ENCODE data around the gene RBPJL. TPM values are rescaled to one million over a fixed set of nuclear protein-coding genes. Genes with fewer than 3 reads are reported as not detected.

The RBPJL gene
- total RNA-seq, 1 experiment from 2014 or later, result 0.85 TPM

- TF ChIP-seq GABPB1 (CRISPR knock-in tag; IDR thresholded peaks at IDR 0.05) (peak; percentile 23; the same call in 1 of the 2 replicates), TP53 (CRISPR knock-in tag; IDR thresholded peaks at IDR 0.05) (peak; percentile 75), ZNF423 (CRISPR knock-in tag; IDR thresholded peaks at IDR 0.05) (no peak), ARID4B (CRISPR knock-in tag; IDR thresholded peaks at IDR 0.05; ENCODE audit: borderline replicate concordance) (peak; percentile 88; the same call in 1 of the 2 replicates), FOXP4 (CRISPR knock-in tag; IDR thresholded peaks at IDR 0.05) (peak; percentile 91), RORB (CRISPR knock-in tag; IDR thresholded peaks at IDR 0.05) (no peak), MAX (CRISPR knock-in tag; IDR thresholded peaks at IDR 0.05) (peak; percentile 98), ZNF416 (CRISPR knock-in tag; IDR thresholded peaks at IDR 0.05) (no peak), HMGA2 (CRISPR knock-in tag; IDR thresholded peaks at IDR 0.05) (no peak), NR2C2 (CRISPR knock-in tag; IDR thresholded peaks at IDR 0.05) (peak; percentile 50; the same call in 1 of the 2 replicates), PREB (CRISPR knock-in tag; IDR thresholded peaks at IDR 0.05; ENCODE audit: borderline replicate concordance) (peak; percentile 89; the same call in 1 of the 2 replicates), NFE2L1 (CRISPR knock-in tag; IDR thresholded peaks at IDR 0.05) (peak; percentile 88; the same call in 1 of the 2 replicates), SOX15 (CRISPR knock-in tag; IDR thresholded peaks at IDR 0.05) (no peak), FOXP1 (CRISPR knock-in tag; IDR thresholded peaks at IDR 0.05; ENCODE audit: borderline replicate concordance) (peak; percentile 95)
Measured at GRCh38 chr20:45293041-45294002, 13.3 kb upstream of the RBPJL start (continued).

GRCh38 chr20:45294003-45294368, 12.7 kb upstream of the RBPJL start:
- H3K4me1 Mint-ChIP-seq, result peaks cover 7% of the 10 kb centered on the region; the same call in 1 of the 2 replicates
- no peak for TF ChIP-seq ATF3 (CRISPR knock-in tag; conservative IDR thresholded peaks at IDR 0.05)

More at GRCh38 chr20:45294003-45294368, 12.7 kb upstream of the RBPJL start:
- DNase-seq (ENCODE audit: low spot score) (no peak), ATAC-seq (no peak)
- Mint-ChIP-seq H3K36me3 (peaks cover 15% of the 10 kb centered on the region), H3K4me3 (peak overlapping the region; percentile 52; the same call in 1 of the 2 replicates), H3K9me3 (peaks cover 13% of the 10 kb centered on the region), H3K27me3 (ENCODE audit: low read depth) (peaks cover 61% of the 10 kb centered on the region), H3K27ac (no peak overlapping the region)
- POLR2A ChIA-PET, result interaction anchor here (0.6 to 1.6 kb wide), 4 partner anchors 18 to 157 kb away, joined by 4 to 6 read pairs (median 4); partner anchors contain the start of gene SYS1
- CTCF ChIA-PET, result interaction anchor here (0.6 to 6.1 kb wide), 79 partner anchors 9 to 1233 kb away, joined by 3 to 154 read pairs (median 5); partner anchors contain the start of genes KCNS1, MATN4, PIGT and RBPJL

Measured in WTC11 (cell line).